Activated B cell treated with CpG ODN at 0.5 μM for 24 hours (primary cell): Measurements from ENCODE around the gene ZNF283. TPM values are rescaled to one million over a fixed set of nuclear protein-coding genes. Genes with fewer than 3 reads are reported as not detected.

Experiments used
- ATAC-seq: fragments of 200-7000 bp; cut with Tn5 transposase; one replicate; pipeline ENCODE4 v1.10.0; 2021; ENCODE audit warnings: low read depth, mild to moderate bottlenecking, moderate library complexity
- CTCF ChIA-PET: fragments of 350-600 bp; sonication (Branson Sonifier 250); formaldehyde crosslinking; loops from one replicate; lab custom pipeline; 2021; ENCODE audit warnings: antibody characterized with exemption; lab: Charles Lee
- POLR2A ChIA-PET: fragments of 350-600 bp; sonication (Branson Sonifier 250); formaldehyde crosslinking; loops from one replicate; lab custom pipeline; 2021; ENCODE audit warnings: antibody characterized with exemption; lab: Charles Lee
- DNase-seq: peaks from one replicate; pipeline ENCODE4 v3.0.0; 2022
- H3K27ac Mint-ChIP-seq: one replicate; pipeline ENCODE4 v1.8.0; 2020; ENCODE audit warnings: mixed read lengths
- H3K27me3 Mint-ChIP-seq: one replicate; pipeline ENCODE4 v1.8.0; 2021; ENCODE audit warnings: mixed read lengths
- H3K36me3 Mint-ChIP-seq: one replicate; pipeline ENCODE4 v1.8.0; 2021; ENCODE audit warnings: low read depth, mixed read lengths
- H3K4me1 Mint-ChIP-seq: one replicate; pipeline ENCODE4 v1.8.0; 2021; ENCODE audit warnings: mixed read lengths
- H3K4me3 Mint-ChIP-seq: one replicate; pipeline ENCODE4 v1.8.0; 2020; ENCODE audit warnings: mild to moderate bottlenecking, mixed read lengths
- H3K9me3 Mint-ChIP-seq: one replicate; pipeline ENCODE4 v1.8.0; 2020; ENCODE audit warnings: mixed read lengths
- CTCF ChIP-seq: fragments of 200-600 bp; IDR thresholded peaks from one replicate; pipeline ENCODE4 v1.8.0; 2022; ENCODE audit warnings: antibody characterized with exemption, mild to moderate bottlenecking
- intact Hi-C: fragments of 100-400 bp; cut with micrococcal nuclease; formaldehyde crosslinking; loops from one replicate; pipeline ENCODE4 v1.15.1; 2024
- total RNA-seq: library from RNA; stranded (reverse); gene quantifications from 2 replicates; pipeline ENCODE4 v1.2.3, GENCODE V29; 2022

The ZNF283 gene
- total RNA-seq, 1 donor from 2014 or later = 13.0 TPM

- no peaks in the 10 kb centered on the region for H3K27me3 Mint-ChIP-seq
- CTCF ChIA-PET = interaction anchor here (8.6 kb wide), 1 partner anchor 37 kb away, joined by 113 read pairs; no protein-coding TSS in a partner anchor
- peaks cover 14% of the 10 kb centered on the region for H3K36me3 Mint-ChIP-seq
- no peaks in the 10 kb centered on the region for H3K9me3 Mint-ChIP-seq
- H3K4me3 Mint-ChIP-seq = peak overlapping the region; percentile 88
- intact Hi-C loops = loop anchor here (1.0 to 10.0 kb wide), 5 partner anchors 82 to 339 kb away; partner anchors contain the start of genes IRGQ, ZNF575 and ZNF576
- DNase-seq (no peak), ATAC-seq (no peak)
- no peak for TF ChIP-seq CTCF
- peaks cover 55% of the 10 kb centered on the region for H3K4me1 Mint-ChIP-seq
- H3K27ac Mint-ChIP-seq = peak overlapping the region; percentile 94
- POLR2A ChIA-PET = interaction anchor here (1.3 to 12.2 kb wide), 2 partner anchors 9 to 23 kb away, joined by 3 to 661 read pairs; partner anchors contain the start of gene SMG9
These were observed 43.5 kb upstream of the ZNF283 start for GRCh38 chr19:43783636-43784035.

- peaks cover 7% of the 10 kb centered on the region for H3K36me3 Mint-ChIP-seq
- peak overlapping the region; percentile 94 for H3K27ac Mint-ChIP-seq
- POLR2A ChIA-PET = interaction anchor here (0.6 to 12.2 kb wide), 7 partner anchors 9 to 252 kb away, joined by 3 to 661 read pairs (median 4); partner anchors contain the start of genes IRGQ, SMG9, ZNF575 and ZNF576
- DNase-seq = peak; percentile 50
- CTCF ChIA-PET = interaction anchor here (0.8 to 8.6 kb wide), 15 partner anchors 12 to 337 kb away, joined by 3 to 113 read pairs (median 5); partner anchors contain the start of gene SMG9
- H3K27me3 Mint-ChIP-seq = no peaks in the 10 kb centered on the region
- no peak for TF ChIP-seq CTCF
- ATAC-seq = peak; percentile 15
- H3K9me3 Mint-ChIP-seq = no peaks in the 10 kb centered on the region
- H3K4me3 Mint-ChIP-seq = peak overlapping the region; percentile 88
- H3K4me1 Mint-ChIP-seq = peaks cover 48% of the 10 kb centered on the region
- intact Hi-C loops = loop anchor here (1.0 to 10.0 kb wide), 5 partner anchors 83 to 340 kb away; partner anchors contain the start of genes IRGQ, ZNF575 and ZNF576
These were observed 42.7 kb upstream of the ZNF283 start for GRCh38 chr19:43784241-43784980.

- TF ChIP-seq CTCF = peak; percentile 92
- CTCF ChIA-PET = interaction anchor here (0.6 to 8.6 kb wide), 17 partner anchors 11 to 338 kb away, joined by 3 to 113 read pairs (median 4); partner anchors contain the start of gene SMG9
- DNase-seq = no peak
- Mint-ChIP-seq H3K36me3 (peaks cover 3% of the 10 kb centered on the region), H3K27me3 (no peaks in the 10 kb centered on the region), H3K4me3 (peak overlapping the region; percentile 48), H3K9me3 (no peaks in the 10 kb centered on the region), H3K27ac (peak overlapping the region; percentile 94), H3K4me1 (peaks cover 44% of the 10 kb centered on the region)
- peak; percentile 13 for ATAC-seq
- intact Hi-C loops = loop anchor here (1.0 to 10.0 kb wide), 8 partner anchors 24 to 340 kb away; partner anchors contain the start of genes IRGQ, ZNF575 and ZNF576
- POLR2A ChIA-PET = interaction anchor here (0.6 to 12.2 kb wide), 7 partner anchors 25 to 1173 kb away, joined by 3 to 661 read pairs (median 5); partner anchors contain the start of genes IRGQ, SMG9, ZNF575 and ZNF576
These were observed 41.9 kb upstream of the ZNF283 start for GRCh38 chr19:43784981-43785808.

- ATAC-seq = no peak
- no peak for TF ChIP-seq CTCF
- Mint-ChIP-seq H3K27me3 (no peaks in the 10 kb centered on the region), H3K4me3 (no peak overlapping the region), H3K36me3 (no peaks in the 10 kb centered on the region), H3K27ac (no peak overlapping the region), H3K4me1 (peaks cover 41% of the 10 kb centered on the region), H3K9me3 (no peaks in the 10 kb centered on the region)
- intact Hi-C loops = loop anchor here (10.0 kb wide), 3 partner anchors 192 to 342 kb away; partner anchors contain the start of genes IRGQ and ZNF576
- no peak for DNase-seq
- ChIA-PET POLR2A (interaction anchor here (1.4 kb wide), 1 partner anchor 33 kb away, joined by 3 read pairs; the partner anchor contains the start of gene SMG9), CTCF (interaction anchor here (1.2 to 2.1 kb wide), 3 partner anchors 21 to 42 kb away, joined by 3 to 13 read pairs (median 4); no protein-coding TSS in a partner anchor)
These were observed 40.5 kb upstream of the ZNF283 start for GRCh38 chr19:43786665-43787064.
